ENCODE results near the gene ELAVL2.

Gene ELAVL2

GRCh38 chr9:23721466-23721865 lies 104.6 kb downstream of the ELAVL2 start:
- no peak for DNase-seq (ENCODE audit: low read depth)

- no peak for DNase-seq (ENCODE audit: low read depth)
Observed at GRCh38 chr9:23717505-23717904, 108.5 kb downstream of the ELAVL2 start.

GRCh38 chr9:23707249-23707648 lies 118.8 kb downstream of the ELAVL2 start:
- DNase-seq (ENCODE audit: low read depth), result no peak

GRCh38 chr9:23702311-23702922 lies 123.6 kb downstream of the ELAVL2 start:
- DNase-seq (ENCODE audit: low read depth), result no peak

GRCh38 chr9:23701291-23701690 lies 124.7 kb downstream of the ELAVL2 start:
- DNase-seq (ENCODE audit: low read depth), result no peak

- no peak for DNase-seq (ENCODE audit: low read depth)
Observed at GRCh38 chr9:23700359-23700758, 125.7 kb downstream of the ELAVL2 start.

GRCh38 chr9:23698161-23698560 lies 127.9 kb downstream of the ELAVL2 start:
- no peak for DNase-seq (ENCODE audit: low read depth)

- no peak for DNase-seq (ENCODE audit: low read depth)
Observed at GRCh38 chr9:23695572-23695971, 130.5 kb downstream of the ELAVL2 start.

- DNase-seq (ENCODE audit: low read depth), result no peak
Observed at GRCh38 chr9:23693374-23693773, 132.7 kb downstream of the ELAVL2 start.

GRCh38 chr9:23686896-23687295 lies 139.1 kb downstream of the ELAVL2 start:
- no peak for DNase-seq (ENCODE audit: low read depth)

GRCh38 chr9:23686257-23686656 lies 139.8 kb downstream of the ELAVL2 start:
- DNase-seq (ENCODE audit: low read depth), result no peak

GRCh38 chr9:23683611-23684061 lies 142.4 kb downstream of the ELAVL2 start:
- no peak for DNase-seq (ENCODE audit: low read depth)

- no peak for DNase-seq (ENCODE audit: low read depth)
Observed at GRCh38 chr9:23682891-23683431, 143.1 kb downstream of the ELAVL2 start.

- DNase-seq (ENCODE audit: low read depth), result no peak
Observed at GRCh38 chr9:23682352-23682751, 143.7 kb downstream of the ELAVL2 start.

GRCh38 chr9:23677446-23677845 lies 148.6 kb downstream of the ELAVL2 start:
- no peak for DNase-seq (ENCODE audit: low read depth)

GRCh38 chr9:23674016-23674585 lies 151.9 kb downstream of the ELAVL2 start:
- DNase-seq (ENCODE audit: low read depth), result no peak

- no peak for DNase-seq (ENCODE audit: low read depth)
Observed at GRCh38 chr9:23672151-23672550, 153.9 kb downstream of the ELAVL2 start.

- DNase-seq (ENCODE audit: low read depth), result no peak
Observed at GRCh38 chr9:23669776-23670175, 156.3 kb downstream of the ELAVL2 start.

GRCh38 chr9:23665635-23666034 lies 160.4 kb downstream of the ELAVL2 start:
- DNase-seq (ENCODE audit: low read depth), result no peak

GRCh38 chr9:23665051-23665450 lies 161.0 kb downstream of the ELAVL2 start:
- no peak for DNase-seq (ENCODE audit: low read depth)

GRCh38 chr9:23663946-23664345 lies 162.1 kb downstream of the ELAVL2 start:
- no peak for DNase-seq (ENCODE audit: low read depth)

- no peak for DNase-seq (ENCODE audit: low read depth)
Observed at GRCh38 chr9:23663536-23663935, 162.5 kb downstream of the ELAVL2 start.

- no peak for DNase-seq (ENCODE audit: low read depth)
Observed at GRCh38 chr9:23663125-23663524, 162.9 kb downstream of the ELAVL2 start.

GRCh38 chr9:23662320-23662719 lies 163.7 kb downstream of the ELAVL2 start:
- DNase-seq (ENCODE audit: low read depth), result no peak
